Aorta (tissue), 4 donors: ENCODE data around the gene CAPS. TPM values are rescaled to one million over a fixed set of nuclear protein-coding genes. Genes with fewer than 3 reads are reported as not detected.

Experiments
- polyA plus RNA-seq, 2 donors: library from polyadenylated mRNA; stranded (reverse); fragments of 200-250 nt; gene quantifications; one replicate each; pipeline ENCODE4 v1.2.3, GENCODE V29; 2013
- total RNA-seq, 2 donors: library from RNA; stranded (reverse); fragmentation: NEBNext Ultra II Directional; extraction: Animal tissue kit (Norgen Biotek cat#: 25700); gene quantifications; one replicate each; pipeline ENCODE4 v1.2.1, GENCODE V29; 2021
- donor health status: healthy with polysubstance abuse.
- donor health status: Bipolar disorder and iron deficiency.
- donor health status: DM: no; HTN: no; CAD: no.
- donor health status: DM: yes; HTN: yes; CAD: no.

CAPS gene
- total and polyA plus RNA-seq, 4 donors, result 9.3 to 70.9 (median 11.7) TPM

Other genes with a start within 250 kb of the CAPS start
- gene MICOS13, start 233.7 kb upstream of the CAPS start, total RNA-seq, result 10 to 100 TPM; 35.4 to 39.0 TPM
- 100 to 1,000 TPM; 100 to 103 TPM for gene MICOS13, start 233.7 kb upstream of the CAPS start, polyA plus RNA-seq
- gene HSD11B1L, start 233.2 kb upstream of the CAPS start, total RNA-seq, result 1 to 10 TPM; 3.9 to 5.7 TPM
- gene HSD11B1L, start 233.2 kb upstream of the CAPS start, polyA plus RNA-seq, result 10 to 100 TPM in 1 of 2 donors, 1 to 10 TPM in 1; 8.5 to 12.0 TPM
- gene RPL36, start 224.0 kb upstream of the CAPS start, total RNA-seq, result 100 to 1,000 TPM; 521 to 587 TPM
- 1,000 to 10,000 TPM in 1 of 2 donors, 100 to 1,000 TPM in 1; 977 to 1,438 TPM for gene RPL36, start 224.0 kb upstream of the CAPS start, polyA plus RNA-seq
- gene LONP1, start 194.1 kb upstream of the CAPS start, total RNA-seq, result 10 to 100 TPM; 40.3 to 46.4 TPM
- 10 to 100 TPM; 20.4 to 64.6 TPM for gene LONP1, start 194.1 kb upstream of the CAPS start, polyA plus RNA-seq
- not detected for gene CATSPERD, start 193.6 kb upstream of the CAPS start, total RNA-seq
- not detected for gene CATSPERD, start 193.6 kb upstream of the CAPS start, polyA plus RNA-seq
- 1 to 10 TPM in 1 of 2 donors, under 1 TPM in 1; 0.81 to 1.4 TPM for gene PRR22, start 129.5 kb upstream of the CAPS start, total RNA-seq
- gene PRR22, start 129.5 kb upstream of the CAPS start, polyA plus RNA-seq, result 1 to 10 TPM in 1 of 2 donors, under 1 TPM in 1; 0.38 to 5.2 TPM
- 10 to 100 TPM; 25.6 to 27.6 TPM for gene DUS3L, start 123.1 kb upstream of the CAPS start, total RNA-seq
- gene DUS3L, start 123.1 kb upstream of the CAPS start, polyA plus RNA-seq, result 10 to 100 TPM in 1 of 2 donors, 1 to 10 TPM in 1; 5.1 to 34.5 TPM
- not detected for gene NRTN, start 109.2 kb upstream of the CAPS start, total RNA-seq
- gene NRTN, start 109.2 kb upstream of the CAPS start, polyA plus RNA-seq, result 1 to 10 TPM in 1 of 2 donors, not detected in 1; 1.1 TPM
- gene FUT6, start 74.6 kb upstream of the CAPS start, total RNA-seq, result not detected
- gene FUT6, start 74.6 kb upstream of the CAPS start, polyA plus RNA-seq, result 1 to 10 TPM in 1 of 2 donors, under 1 TPM in 1; 0.05 to 3.9 TPM
- not detected for gene FUT3, start 62.8 kb upstream of the CAPS start, total RNA-seq
- 1 to 10 TPM in 1 of 2 donors, under 1 TPM in 1; 0.38 to 3.3 TPM for gene FUT3, start 62.8 kb upstream of the CAPS start, polyA plus RNA-seq
- not detected for gene FUT5, start 43.7 kb upstream of the CAPS start, total RNA-seq
- not detected for gene FUT5, start 43.7 kb upstream of the CAPS start, polyA plus RNA-seq
- gene NDUFA11, start 10.5 kb upstream of the CAPS start, total RNA-seq, result 100 to 1,000 TPM; 138 to 151 TPM
- 100 to 1,000 TPM; 326 to 405 TPM for gene NDUFA11, start 10.5 kb upstream of the CAPS start, polyA plus RNA-seq
- 1 to 10 TPM; 3.9 to 9.2 TPM for gene VMAC, start 9.4 kb upstream of the CAPS start, total RNA-seq
- 1 to 10 TPM; 1.9 to 6.9 TPM for gene VMAC, start 9.4 kb upstream of the CAPS start, polyA plus RNA-seq
- 10 to 100 TPM; 57.9 to 63.2 TPM for gene RANBP3, start 63.9 kb downstream of the CAPS start, total RNA-seq
- 10 to 100 TPM; 19.5 to 43.3 TPM for gene RANBP3, start 63.9 kb downstream of the CAPS start, polyA plus RNA-seq
- gene RFX2, start 196.2 kb downstream of the CAPS start, total RNA-seq, result 10 to 100 TPM; 16.6 to 26.1 TPM
- 10 to 100 TPM in 1 of 2 donors, 1 to 10 TPM in 1; 6.5 to 12.6 TPM for gene RFX2, start 196.2 kb downstream of the CAPS start, polyA plus RNA-seq
- not detected for gene ACSBG2, start 221.4 kb downstream of the CAPS start, total RNA-seq
- 1 to 10 TPM in 1 of 2 donors, not detected in 1; 1.5 TPM for gene ACSBG2, start 221.4 kb downstream of the CAPS start, polyA plus RNA-seq